NCI-H2081 (cell line): Measurements from ENCODE around the gene IKZF5.

Source experiments
- DNase-seq, 2 experiments: peaks; one replicate each; lab custom pipeline; 2025; lab: John Stamatoyannopoulos, UW

IKZF5 gene

DNA sequence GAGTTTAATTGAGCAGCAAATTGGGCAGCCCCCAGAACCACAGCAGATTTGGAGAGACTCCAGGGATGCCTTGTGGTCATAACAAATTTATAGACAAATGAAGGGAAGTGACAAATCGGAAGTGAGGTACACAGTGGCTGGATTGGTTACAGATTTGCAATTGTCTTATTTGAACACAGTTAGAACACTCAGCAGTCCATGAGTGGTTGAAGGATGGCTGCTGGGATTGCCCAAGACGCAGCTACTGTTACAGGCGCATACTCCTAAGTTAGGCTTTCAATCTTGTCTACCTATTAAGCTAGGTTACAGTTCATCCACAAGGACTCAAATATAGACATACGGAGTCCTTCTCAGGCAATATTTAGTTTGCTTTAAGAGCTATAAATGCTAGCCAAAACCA, 7.6 kb upstream of the IKZF5 start:
- DNase-seq: no peak

DNA sequence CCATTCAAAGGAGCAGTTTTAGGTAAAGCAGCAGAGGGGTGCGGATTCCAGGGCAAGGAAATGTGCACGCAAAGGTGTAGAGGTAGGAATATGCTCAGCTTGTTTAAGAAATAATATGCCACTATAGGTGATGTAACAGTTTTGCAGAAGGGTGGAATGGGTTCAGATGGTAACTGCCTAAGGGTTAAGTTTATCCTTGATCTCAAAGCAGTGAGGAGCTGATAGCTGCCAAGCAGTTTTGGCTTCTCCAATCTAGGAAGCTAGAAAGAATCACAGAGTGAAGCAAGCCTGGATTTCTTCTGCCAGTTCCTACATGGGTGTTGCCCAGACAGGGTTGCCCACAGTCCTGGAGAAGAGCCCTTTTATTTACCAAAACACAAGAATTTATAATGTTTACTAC, 6.2 kb upstream of the IKZF5 start:
- no peak for DNase-seq

DNA sequence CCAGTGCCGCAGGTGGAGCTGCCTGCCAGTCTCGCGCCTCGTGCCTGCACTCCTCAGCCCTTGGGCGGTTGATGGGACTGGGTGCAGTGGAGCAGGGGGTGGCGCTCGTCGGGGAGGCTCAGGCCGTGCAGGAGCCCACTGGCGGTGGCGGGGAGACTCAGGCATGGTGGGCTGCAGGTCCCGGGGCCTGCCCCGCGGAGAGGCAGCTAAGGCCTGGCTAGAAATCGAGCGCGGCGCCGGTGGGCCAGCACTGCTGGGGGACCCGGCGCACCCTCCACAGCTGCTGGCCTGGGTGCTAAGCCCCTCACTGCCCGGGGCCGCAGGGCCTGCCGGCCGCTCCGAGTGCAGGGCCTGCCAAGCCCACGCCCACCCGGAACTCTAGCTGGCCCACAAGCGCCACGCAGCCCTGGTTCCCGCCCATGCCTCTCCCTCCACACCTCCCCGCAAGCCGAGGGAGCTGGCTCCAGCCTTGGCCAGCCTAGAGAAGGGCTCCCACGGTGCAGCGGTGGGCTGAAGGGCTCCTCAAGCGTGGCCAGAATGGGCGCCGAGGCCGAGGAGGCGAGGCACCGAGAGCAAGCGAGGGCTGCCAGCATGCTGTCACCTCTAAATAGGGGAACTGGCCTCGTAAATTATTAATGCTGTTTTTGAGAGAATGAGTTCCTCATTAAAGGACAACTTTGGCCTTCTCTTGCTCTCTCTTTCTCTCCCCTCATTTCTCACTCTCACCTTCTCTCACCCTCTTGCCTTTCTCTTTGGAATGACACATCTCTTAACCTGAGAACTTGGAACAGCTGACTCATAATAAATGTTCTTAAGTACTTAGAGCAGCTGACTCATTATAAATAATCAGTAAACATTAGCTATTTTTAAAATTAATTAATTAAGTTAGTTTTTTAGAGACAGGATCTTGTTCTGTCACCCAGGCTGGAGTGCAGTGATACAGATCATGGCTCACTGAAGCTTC, 5.1 kb upstream of the IKZF5 start:
- no peak for DNase-seq

DNA sequence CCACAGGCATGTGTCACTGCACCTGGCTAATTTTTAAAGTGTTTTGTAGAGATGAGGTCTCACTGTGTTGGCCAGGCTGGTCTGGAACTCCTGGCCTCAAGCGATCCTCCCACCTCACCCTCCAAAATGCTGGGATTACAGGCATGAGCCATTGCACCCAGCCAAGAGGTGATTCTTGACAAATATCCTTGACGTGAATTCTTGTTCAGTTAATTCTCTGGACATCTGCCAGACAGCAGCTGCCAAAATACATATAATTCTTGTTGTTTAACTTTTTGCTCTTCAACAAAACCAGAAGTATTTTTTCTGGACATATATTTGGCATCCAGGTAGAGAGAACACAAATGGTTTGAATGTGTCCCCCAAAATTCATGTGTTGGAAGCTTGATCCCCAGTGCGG, 3.4 kb upstream of the IKZF5 start:
- no peak for DNase-seq

DNA sequence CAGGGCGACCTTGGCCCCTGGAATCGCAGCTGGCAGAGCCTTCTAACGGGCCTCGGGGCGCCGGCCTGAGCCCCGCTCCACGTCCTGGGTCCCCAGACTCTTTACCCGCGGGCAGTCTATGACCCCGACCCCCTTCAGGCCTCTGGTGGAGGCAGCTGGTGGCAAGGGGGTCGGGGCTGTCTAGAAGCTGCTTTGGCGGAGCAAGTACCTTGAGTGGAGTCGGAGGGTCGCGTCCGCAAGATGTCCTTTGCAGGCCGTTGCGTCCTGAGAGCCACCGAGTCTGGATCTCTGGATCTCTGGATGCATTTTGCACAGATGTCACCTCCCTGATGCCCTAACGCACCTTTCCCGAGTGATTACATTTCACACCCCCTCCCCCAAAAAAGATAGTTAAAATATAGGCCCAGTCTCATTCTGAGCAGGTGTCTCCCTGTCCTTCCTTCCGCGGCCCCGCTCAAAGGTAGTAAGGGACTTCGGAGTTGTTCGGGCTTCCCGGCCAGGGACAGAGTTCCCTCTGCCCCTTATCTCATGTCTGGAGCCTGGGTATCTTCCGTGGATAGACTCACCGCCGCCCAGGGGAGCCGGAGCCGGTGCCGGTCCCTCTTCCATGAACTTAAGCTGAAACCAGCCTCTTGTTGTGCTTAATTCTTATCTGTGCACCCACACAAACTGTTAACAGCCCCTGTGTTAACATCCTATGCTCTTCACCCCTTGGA, 668 bp upstream of the IKZF5 start:
- DNase-seq: no peak

DNA sequence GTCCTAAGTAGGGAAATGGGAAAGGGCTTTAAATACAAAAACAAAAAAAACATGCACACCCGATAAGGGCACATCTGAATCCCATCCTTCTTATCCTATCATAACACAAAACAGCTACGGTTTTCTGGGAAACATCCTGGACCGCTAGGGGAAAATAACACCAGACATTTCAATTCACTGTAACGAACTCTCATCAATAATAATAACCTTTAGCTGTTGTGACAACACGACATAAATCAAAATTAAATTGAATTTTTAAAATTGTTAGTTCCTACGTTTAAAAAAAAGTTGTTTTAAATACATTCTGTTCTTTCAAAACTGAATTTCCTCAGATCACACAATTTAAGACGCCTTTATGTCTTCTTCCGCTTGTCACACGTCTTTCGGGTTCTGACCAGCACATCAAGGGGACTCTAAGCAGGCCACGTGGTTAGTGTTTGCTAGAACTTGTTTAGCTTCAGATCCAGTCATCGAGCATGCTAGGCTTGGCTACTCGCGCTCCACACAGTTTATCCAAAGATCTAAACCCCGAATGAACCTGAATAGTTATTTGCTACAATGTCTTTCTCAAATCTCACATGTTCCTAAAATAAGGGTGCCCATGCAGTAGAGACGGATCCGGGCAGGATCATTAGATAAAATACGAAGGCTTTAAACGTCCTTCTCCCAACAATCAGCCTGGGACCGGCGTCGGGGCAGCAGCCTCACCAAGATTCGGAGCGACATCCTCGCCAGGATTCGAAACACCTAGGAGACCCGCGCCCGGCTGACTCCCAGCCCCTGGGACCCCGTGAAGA, 839 bp downstream of the IKZF5 start:
- peak in 1 of 2 experiments; percentile 31 for DNase-seq

DNA sequence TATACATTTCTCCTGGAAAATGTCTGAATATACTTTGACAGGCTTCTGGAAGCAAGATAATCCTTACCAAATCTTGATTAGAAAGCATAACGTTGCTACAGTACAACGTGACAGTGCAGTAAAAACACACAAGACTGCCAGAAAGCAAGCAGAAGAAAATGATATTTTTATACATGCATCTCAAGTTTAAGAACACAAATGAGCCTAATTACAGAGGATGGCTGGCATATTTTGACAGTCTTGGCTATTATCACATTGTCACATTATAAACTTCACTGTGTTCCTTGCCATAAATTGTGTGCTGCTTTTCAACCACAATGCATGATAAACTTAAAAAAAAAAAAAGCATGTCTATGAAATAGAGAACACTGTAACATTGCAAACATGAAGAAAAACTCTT, 4.3 kb downstream of the IKZF5 start:
- no peak for DNase-seq

DNA sequence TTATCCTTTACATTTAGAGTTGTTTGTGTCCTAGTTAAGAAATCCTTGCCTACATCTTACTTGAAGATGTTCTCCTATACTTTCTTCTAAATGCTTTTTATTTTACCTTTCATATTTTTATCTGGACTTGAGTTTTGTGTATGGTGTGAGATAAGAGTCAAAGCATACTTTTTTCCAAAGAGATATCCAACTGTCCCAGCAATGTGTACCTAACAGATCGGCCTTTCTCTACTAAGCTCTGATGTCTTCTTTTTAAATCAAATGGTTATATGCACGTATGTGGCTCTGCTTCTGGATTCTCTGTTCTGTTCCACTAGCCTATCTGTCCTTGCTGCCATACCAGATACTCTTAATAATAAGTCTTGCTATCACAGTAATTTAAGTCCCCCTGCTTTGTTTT, 7.2 kb downstream of the IKZF5 start:
- DNase-seq: no peak

DNA sequence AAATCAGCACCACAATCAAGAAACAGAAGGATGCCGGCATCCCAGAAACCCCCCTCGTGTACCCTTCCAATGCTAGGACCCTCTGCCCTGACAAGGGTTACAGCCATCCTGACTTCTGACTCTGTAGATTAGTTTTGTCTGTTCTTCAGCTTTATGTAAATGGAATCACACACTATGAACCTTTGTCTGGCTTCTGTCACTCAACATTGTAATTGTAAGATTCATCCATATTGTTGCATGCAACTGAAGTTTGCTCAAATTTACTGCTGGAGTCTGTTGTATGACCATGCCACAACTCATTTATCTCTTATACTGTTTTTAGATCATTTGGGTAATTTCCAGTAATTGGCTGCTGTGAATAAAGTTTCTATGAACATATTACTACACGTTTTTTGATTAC, 8.4 kb downstream of the IKZF5 start:
- DNase-seq: no peak

DNA sequence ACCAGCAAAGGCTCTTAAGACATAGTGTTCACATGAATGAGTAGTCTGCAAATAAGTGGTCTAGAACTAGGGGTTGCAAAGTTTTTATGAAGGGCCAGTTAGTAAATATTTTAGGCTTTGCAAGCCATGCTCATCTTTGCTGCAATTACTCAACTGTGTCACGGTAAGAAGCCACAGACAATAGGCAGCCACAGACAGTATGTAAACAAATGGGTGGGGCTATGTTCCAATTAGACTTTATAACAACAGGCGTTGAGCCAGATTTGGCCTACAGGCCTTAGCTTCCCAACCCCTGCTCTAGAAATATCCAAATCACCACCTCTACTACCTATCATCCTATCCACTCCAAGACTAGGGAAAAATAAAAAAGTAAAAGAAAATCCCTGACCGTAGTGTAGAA, 9.2 kb downstream of the IKZF5 start:
- DNase-seq: peak in 1 of 2 experiments; percentile 10

DNA sequence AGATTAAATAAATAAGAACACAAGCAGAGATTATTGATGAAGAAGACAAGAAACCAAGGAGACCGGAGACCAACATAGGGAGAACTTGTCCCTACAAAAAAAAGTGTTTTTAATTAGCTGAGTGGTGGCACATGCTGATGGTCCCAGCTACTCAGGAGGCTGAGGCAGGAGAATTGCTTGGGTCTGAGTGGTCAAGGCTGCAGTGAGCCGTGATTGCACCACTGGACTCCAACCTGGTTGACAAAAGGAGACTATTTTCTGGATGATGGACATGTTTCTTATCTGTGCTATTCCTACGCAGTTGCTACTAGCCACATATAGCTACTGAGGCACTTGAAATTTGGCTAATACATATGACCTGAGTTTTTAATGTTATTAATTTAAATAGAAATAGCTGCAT, 9.7 kb downstream of the IKZF5 start:
- no peak for DNase-seq

DNA sequence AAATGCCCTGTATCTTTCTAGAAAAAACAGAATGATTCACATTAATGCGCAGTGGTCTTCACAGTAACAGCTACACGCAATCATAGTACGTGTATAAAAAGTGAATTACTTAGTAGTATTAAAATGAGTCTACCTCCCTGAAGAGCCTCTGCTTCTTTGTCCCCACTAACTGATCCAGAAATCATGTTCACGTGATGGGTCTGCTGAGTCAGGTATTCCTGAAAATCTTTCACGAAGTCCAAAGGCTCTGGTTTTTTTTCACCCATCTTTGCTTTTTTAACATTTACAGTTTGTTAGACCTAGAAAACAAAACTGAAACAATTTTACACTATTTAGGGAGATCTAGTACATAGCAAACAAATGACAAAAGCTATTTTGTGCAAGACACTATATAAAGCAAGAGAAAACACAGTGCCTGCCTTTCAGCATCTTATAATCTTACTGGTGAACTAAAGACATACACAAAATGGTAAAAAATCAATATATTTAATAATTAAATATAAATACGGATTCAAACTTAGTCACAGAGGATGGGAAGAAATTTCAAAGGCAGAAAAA, 10.2 kb downstream of the IKZF5 start:
- no peak for DNase-seq

DNA sequence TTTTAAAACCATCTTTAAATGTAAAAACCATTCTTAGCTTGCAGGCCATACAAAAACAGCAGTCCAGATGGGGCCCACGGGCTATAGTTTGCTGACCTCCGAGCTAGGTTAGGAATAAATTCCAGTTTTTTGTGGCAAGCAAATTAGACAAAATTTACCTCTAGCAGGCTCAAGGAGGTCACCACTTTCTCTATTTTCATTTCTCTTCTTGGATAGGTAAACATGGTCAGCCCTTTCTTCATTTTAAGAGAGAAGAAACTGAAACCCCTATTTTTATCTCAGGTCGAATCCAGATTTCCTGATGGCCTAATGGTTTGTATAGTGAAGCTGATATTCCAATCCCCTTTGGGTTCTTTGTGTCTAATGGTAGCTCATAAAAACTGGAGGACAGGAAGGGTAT, 10.7 kb downstream of the IKZF5 start:
- no peak for DNase-seq

DNA sequence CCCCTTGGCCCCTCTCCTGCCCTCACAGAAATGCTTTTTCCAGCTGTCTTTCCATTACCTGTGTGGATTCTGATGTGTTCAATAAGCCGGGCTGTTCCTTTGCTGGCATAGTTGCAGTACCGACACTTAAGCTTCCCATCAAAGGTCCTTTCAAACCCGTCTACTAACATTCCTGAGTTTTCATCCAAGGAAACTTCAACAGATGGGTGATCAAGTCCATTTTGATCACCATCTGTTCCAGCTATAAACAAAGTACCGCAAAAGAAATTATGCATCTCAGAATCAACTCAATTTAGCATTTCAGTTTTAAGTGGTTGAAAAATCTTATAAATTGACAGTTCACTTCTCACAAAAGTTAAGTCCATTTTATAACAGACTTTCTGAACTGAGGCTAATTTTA, 12.7 kb downstream of the IKZF5 start:
- DNase-seq: no peak

DNA sequence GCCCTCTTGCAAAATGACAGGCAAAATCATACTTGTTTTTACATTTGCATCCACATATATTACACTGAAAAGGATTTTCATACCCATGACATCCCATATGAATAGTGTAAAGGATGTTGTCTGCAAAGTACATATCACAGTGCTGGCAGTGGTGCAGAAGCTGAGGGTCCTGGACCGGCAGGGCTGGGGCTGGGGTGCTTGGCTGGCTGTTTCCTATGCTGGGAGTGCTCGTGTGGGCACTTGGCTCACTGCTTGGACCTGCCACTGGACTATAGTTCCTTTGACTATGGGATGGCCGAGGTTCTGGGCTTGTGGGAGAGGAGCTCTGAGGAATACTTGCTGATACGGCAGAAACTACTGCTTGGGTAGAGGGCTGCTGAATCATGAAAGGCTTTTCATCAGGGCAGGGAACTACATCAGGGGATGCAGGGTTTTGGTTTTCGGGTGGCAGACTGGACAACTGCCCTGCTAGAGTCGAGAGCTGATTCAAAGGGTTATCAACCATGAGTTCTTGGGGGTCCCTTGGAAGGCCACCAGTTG, 14.7 kb downstream of the IKZF5 start:
- no peak for DNase-seq

DNA sequence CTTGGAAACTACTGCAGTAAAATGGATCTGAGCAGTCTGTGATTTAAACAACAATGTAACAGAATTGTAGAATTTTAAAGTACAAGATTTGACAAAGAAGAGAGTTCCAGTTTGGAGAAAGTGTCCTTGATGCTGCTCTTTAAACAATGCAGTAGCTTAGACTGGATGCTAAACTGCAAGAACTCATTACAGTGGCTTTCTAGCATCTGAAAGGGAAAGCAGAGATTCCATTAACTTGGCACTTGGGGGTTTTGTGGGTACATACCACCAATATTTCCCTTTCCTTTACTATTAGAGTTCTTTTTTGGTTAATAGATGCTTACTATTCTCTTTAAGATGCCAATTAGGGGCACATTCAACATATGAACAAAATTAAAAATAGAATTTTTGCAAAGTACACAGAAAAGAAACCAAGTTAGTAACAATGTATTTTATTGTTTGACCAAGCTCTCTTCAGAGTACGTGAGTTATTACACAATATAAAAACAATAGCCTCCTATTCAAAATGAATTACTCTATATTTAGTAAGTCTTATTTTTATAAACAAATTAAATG, 16.5 kb downstream of the IKZF5 start:
- DNase-seq: no peak

DNA sequence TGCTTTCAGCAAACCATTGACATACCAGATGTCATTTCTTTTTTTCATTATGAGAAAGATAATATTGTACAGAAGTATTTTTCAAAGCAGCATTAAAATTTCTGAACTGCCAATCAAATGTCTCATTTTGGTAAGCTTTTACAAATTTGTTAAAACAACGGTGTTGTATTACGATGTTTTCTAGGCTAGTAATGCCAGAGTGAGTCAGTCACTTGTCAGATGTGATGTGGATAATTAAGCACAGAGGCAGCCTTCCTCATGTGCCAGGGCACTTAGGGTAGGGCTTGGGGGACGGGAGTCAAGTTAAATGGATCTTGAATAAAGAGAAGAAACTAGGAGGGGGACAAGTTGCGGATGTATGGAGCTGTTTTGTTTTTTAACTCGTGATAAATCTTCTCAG, 18.3 kb downstream of the IKZF5 start:
- no peak for DNase-seq

DNA sequence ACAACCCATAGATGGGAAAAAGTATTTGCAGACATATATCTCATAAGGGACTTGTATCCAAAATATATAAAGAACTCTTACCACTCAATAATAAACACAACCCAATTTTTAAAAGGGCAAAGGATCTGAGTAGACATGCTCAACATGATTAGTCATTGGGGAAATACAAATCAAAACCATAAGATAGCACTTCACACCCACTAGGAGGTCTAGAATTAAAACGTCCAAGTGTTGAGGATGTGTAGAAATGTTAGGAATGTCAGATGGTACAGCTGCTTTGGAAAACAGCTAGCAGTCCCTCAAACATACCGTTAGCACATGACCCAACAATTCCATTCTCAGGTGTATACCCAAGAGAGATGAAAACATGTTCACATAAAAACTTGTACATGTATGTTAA, 20.1 kb downstream of the IKZF5 start:
- no peak for DNase-seq

DNA sequence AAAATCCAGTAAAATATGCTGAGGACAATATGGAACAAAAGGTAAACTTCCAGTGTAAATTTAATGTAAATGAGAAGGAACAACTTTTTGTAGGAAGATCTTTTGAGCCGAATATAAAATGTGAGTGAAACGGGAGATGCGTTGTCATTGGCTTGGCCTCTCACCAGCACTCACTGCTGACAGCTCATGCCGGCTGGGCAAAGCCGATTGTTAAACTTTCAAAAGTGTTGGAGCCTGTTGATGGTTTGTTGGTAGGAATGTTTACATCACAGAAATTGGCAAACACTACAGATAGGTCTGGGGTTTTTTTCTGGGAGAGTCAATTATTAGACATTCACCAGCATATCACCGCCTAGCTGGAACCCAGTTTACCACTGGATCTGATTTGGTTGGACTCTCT, 22.3 kb downstream of the IKZF5 start:
- DNase-seq: no peak

DNA sequence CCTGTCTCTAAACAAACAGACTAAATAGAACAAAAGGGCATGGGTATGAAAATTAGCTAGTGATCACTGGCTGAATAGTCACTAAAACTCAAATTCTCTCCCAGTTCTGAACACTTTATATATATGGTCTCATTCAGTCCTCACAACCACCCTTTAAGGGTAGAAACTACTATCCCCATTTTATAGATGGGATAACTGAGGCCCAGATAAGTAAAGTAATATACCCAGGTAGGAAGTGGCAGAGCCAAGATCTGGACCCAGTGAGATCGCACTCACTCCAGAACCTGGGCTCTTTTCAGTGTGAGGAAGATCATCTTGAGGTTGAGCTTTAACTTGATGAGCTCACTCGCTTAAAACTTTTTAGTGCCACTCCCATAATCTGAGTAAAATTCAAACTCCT, 23.9 kb downstream of the IKZF5 start:
- DNase-seq: no peak

DNA sequence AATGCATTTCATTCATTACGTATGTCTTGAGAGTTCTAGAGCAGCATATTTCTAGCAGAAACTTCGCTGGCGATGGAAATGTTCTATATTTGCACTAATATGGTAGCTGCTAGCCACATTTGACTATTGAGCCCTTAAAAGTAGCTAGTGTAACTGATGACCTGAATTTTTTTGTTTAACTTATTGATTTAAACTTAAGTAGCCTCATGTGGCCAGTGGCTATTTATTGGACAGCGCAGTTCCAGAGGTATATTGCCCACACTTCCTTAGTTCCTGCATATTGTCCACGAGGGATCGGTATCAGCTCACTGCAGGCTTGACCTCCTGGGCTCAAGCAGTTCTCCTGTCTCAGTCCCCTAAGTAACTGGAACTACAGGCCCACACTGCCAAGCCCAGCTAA, 24.7 kb downstream of the IKZF5 start:
- no peak for DNase-seq

DNA sequence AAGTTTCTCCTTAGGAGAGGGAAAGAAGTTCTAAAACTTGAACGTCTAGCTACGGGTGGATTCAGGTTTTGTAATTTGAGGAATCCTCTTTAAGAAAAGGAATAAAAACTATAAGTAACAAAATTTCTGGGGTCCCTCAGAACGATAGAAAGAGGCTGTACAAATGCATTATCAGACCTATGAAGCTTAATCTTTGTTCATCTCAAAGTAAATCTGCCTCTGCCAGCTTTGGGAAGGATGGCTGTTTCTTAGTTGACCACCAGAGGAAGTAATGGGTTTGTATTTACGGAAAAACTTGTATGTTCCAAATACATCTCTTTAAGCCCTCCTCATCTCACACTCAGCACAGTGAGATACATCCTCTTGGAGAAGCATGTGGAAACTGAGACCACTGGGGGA, 27.5 kb downstream of the IKZF5 start:
- DNase-seq: no peak
